ENCODE measurements around the gene SEMA7A. TPM values are rescaled to one million over a fixed set of nuclear protein-coding genes. Genes with fewer than 3 reads are reported as not detected.
"Not testable (repeated sequence)": the region's sequence is repeated elsewhere in the genome, so short reads cannot be mapped to it uniquely, and the experiment has no call there.

Gene SEMA7A
- total and polyA plus RNA-seq, 4 donors = 4.2 to 15.0 (median 6.8) TPM

- ATAC-seq (ENCODE audit: insufficient read depth, low FRiP score) = no peak
- WGBS, 2 donors = 96 to 97% methylated on average over 3 of the region's 3 CpGs
- Histone ChIP-seq H3K27ac (ENCODE audit: low read depth in 1 of 2, low read length in 1 of 2) (no peak overlapping the region), H3K27me3 (ENCODE audit: control insufficient read depth in 3 of 3, insufficient read depth in 3 of 3, low read length in 2 of 3) (no peaks in the 10 kb centered on the region), H3K36me3 (ENCODE audit: control insufficient read depth in 4 of 4, insufficient read depth in 4 of 4, low read length in 4 of 4) (peaks cover 3 to 14% (median 11%) of the 10 kb centered on the region in 4 donors), H3K4me1 (ENCODE audit: control insufficient read depth in 5 of 5, insufficient read depth in 5 of 5, low read length in 5 of 5) (peaks cover 0 to 21% (median 2%) of the 10 kb centered on the region in 5 donors), H3K9ac (ENCODE audit: insufficient read depth in 1 of 2, low read length in 2 of 2) (no peak overlapping the region), H3K9me3 (ENCODE audit: control insufficient read depth in 4 of 4, insufficient read depth in 3 of 4, low read length in 3 of 4) (no peaks in the 10 kb centered on the region), H3K4me3 (no peak overlapping the region)
- DNase-seq = no peak
- TF ChIP-seq CTCF (IDR thresholded peaks at IDR 0.05; ENCODE audit: control extremely low read depth, extremely low read depth) = no peak
Observed at GRCh38 chr15:74458473-74458872, 24.7 kb upstream of the SEMA7A start.

GRCh38 chr15:74457036-74457435 is 23.3 kb upstream of the SEMA7A start:
- H3K4me1 ChIP-seq (ENCODE audit: control insufficient read depth in 5 of 5, insufficient read depth in 5 of 5, low read length in 5 of 5); H3K9ac ChIP-seq (ENCODE audit: insufficient read depth in 1 of 2, low read length in 2 of 2); ATAC-seq (ENCODE audit: insufficient read depth, low FRiP score); H3K27me3 ChIP-seq (ENCODE audit: control insufficient read depth in 3 of 3, insufficient read depth in 3 of 3, low read length in 2 of 3); H3K27ac ChIP-seq (ENCODE audit: low read depth in 1 of 2, low read length in 1 of 2); H3K9me3 ChIP-seq (ENCODE audit: control insufficient read depth in 4 of 4, insufficient read depth in 3 of 4, low read length in 3 of 4); DNase-seq; H3K4me3 ChIP-seq: not testable (repeated sequence)
- 97 to 98% methylated on average over 10 of the region's 10 CpGs for WGBS, 2 donors
- H3K36me3 ChIP-seq (ENCODE audit: control insufficient read depth in 4 of 4, insufficient read depth in 4 of 4, low read length in 4 of 4) = peaks cover 6 to 19% (median 14%) of the 10 kb centered on the region in 4 donors

- Histone ChIP-seq H3K9me3 (ENCODE audit: control insufficient read depth in 4 of 4, insufficient read depth in 3 of 4, low read length in 3 of 4) (no peaks in the 10 kb centered on the region), H3K27ac (ENCODE audit: low read depth in 1 of 2, low read length in 1 of 2) (no peak overlapping the region), H3K36me3 (ENCODE audit: control insufficient read depth in 4 of 4, insufficient read depth in 4 of 4, low read length in 4 of 4) (peaks cover 9 to 35% (median 28%) of the 10 kb centered on the region in 4 donors), H3K9ac (ENCODE audit: insufficient read depth in 1 of 2, low read length in 2 of 2) (no peak overlapping the region), H3K4me1 (ENCODE audit: control insufficient read depth in 5 of 5, insufficient read depth in 5 of 5, low read length in 5 of 5) (peaks cover 0 to 1% (median 0%) of the 10 kb centered on the region in 5 donors), H3K27me3 (ENCODE audit: control insufficient read depth in 3 of 3, insufficient read depth in 3 of 3, low read length in 2 of 3) (no peaks in the 10 kb centered on the region), H3K4me3 (no peak overlapping the region)
- DNase-seq = no peak
- no peak for ATAC-seq (ENCODE audit: insufficient read depth, low FRiP score)
- TF ChIP-seq CTCF (IDR thresholded peaks at IDR 0.05; ENCODE audit: control extremely low read depth, extremely low read depth) = no peak
Observed at GRCh38 chr15:74454764-74455500, 21.2 kb upstream of the SEMA7A start.

GRCh38 chr15:74453925-74454763 is 20.4 kb upstream of the SEMA7A start:
- TF ChIP-seq CTCF (IDR thresholded peaks at IDR 0.05; ENCODE audit: control extremely low read depth, extremely low read depth) = no peak
- 79% methylated on average over 13 of the region's 13 CpGs for WGBS, 2 donors
- DNase-seq (no peak), ATAC-seq (ENCODE audit: insufficient read depth, low FRiP score) (no peak)
- no peak overlapping the region for H3K27ac ChIP-seq (ENCODE audit: low read depth in 1 of 2, low read length in 1 of 2)
- H3K27me3 ChIP-seq (ENCODE audit: control insufficient read depth in 3 of 3, insufficient read depth in 3 of 3, low read length in 2 of 3) = no peaks in the 10 kb centered on the region
- H3K36me3 ChIP-seq (ENCODE audit: control insufficient read depth in 4 of 4, insufficient read depth in 4 of 4, low read length in 4 of 4) = peaks cover 12 to 41% (median 34%) of the 10 kb centered on the region in 4 donors
- H3K4me3 ChIP-seq = no peak overlapping the region
- H3K4me1 ChIP-seq (ENCODE audit: control insufficient read depth in 5 of 5, insufficient read depth in 5 of 5, low read length in 5 of 5) = no peaks in the 10 kb centered on the region
- H3K9ac ChIP-seq (ENCODE audit: insufficient read depth in 1 of 2, low read length in 2 of 2) = no peak overlapping the region
- H3K9me3 ChIP-seq (ENCODE audit: control insufficient read depth in 4 of 4, insufficient read depth in 3 of 4, low read length in 3 of 4) = no peaks in the 10 kb centered on the region
